Natural killer cell (primary cell): ENCODE measurements around the gene CMTR1. TPM values are rescaled to one million over a fixed set of nuclear protein-coding genes. Genes with fewer than 3 reads are reported as not detected.

Source experiments
- ATAC-seq, 3 donors: fragments of 150-1000 bp in 2 of 3; fragments of 200-7000 bp in 1 of 3; cut with Tn5 transposase; 1 replicate in 1 of 3; 2 replicates in 2 of 3; pipeline ENCODE4 v1.10.0; 2021; ENCODE audit warnings: mild to moderate bottlenecking in 2 of 3, moderate library complexity in 2 of 3
- DNase-seq, 2 donors: peaks; one replicate each; pipeline versions ENCODE4 v3.0.0 to v3.0.0-alpha.2; 2013 to 2021; ENCODE audit warnings: mixed read lengths in 1 of 2
- H3K27ac ChIP-seq: one replicate; pipeline ENCODE4 v1.5.1; 2013; ENCODE audit warnings: mild to moderate bottlenecking, low read length
- H3K27me3 ChIP-seq: one replicate; pipeline ENCODE4 v1.6.1; 2013; ENCODE audit warnings: low read length; ENCODE audit not compliant: control insufficient read depth, insufficient read depth
- H3K36me3 ChIP-seq: one replicate; pipeline ENCODE4 v1.6.1; 2013; ENCODE audit warnings: low read length; ENCODE audit not compliant: control insufficient read depth, insufficient read depth
- H3K4me1 ChIP-seq: one replicate; pipeline ENCODE4 v1.6.1; 2013; ENCODE audit warnings: low read length; ENCODE audit not compliant: control insufficient read depth, insufficient read depth
- H3K4me3 ChIP-seq: one replicate; pipeline ENCODE4 v1.5.1; 2013; ENCODE audit warnings: low read length
- H3K9me3 ChIP-seq: one replicate; pipeline ENCODE4 v1.6.1; 2013; ENCODE audit warnings: low read length; ENCODE audit not compliant: control insufficient read depth, insufficient read depth
- H3K27ac Mint-ChIP-seq, 2 donors: one replicate each; pipeline ENCODE4 v1.8.0; 2022; ENCODE audit warnings: mild to moderate bottlenecking in 2 of 2, mixed read lengths in 2 of 2, moderate library complexity in 1 of 2
- H3K27me3 Mint-ChIP-seq, 2 donors: one replicate each; pipeline ENCODE4 v1.8.0; 2022; ENCODE audit warnings: low read depth in 2 of 2, mixed read lengths in 2 of 2
- H3K36me3 Mint-ChIP-seq: one replicate; pipeline ENCODE4 v1.8.0; 2022; ENCODE audit warnings: mixed read lengths
- H3K4me1 Mint-ChIP-seq, 2 donors: one replicate each; pipeline ENCODE4 v1.8.0; 2022; ENCODE audit warnings: mixed read lengths in 2 of 2
- H3K4me3 Mint-ChIP-seq: one replicate; pipeline ENCODE4 v1.8.0; 2022; ENCODE audit warnings: mild to moderate bottlenecking, moderate library complexity, mixed read lengths
- H3K9me3 Mint-ChIP-seq, 2 donors: one replicate each; pipeline ENCODE4 v1.8.0; 2022; ENCODE audit warnings: mixed read lengths in 2 of 2
- CTCF ChIP-seq: fragments of 200-600 bp; IDR thresholded peaks from one replicate; pipeline ENCODE4 v1.8.0; 2022; ENCODE audit warnings: antibody characterized with exemption
- WGBS: methylation state at CpG from one replicate; pipeline ENCODE4 v1.1.7; 2013; ENCODE audit warnings: missing lambda C conversion rate; ENCODE audit not compliant: insufficient coverage; 5-methylcytosine and 5-hydroxymethylcytosine counted together
- intact Hi-C: fragments of 100-400 bp; cut with micrococcal nuclease; formaldehyde crosslinking; loops from one replicate; pipeline ENCODE4 v1.14.2; 2022
- total RNA-seq, 4 donors: library from RNA; stranded (reverse); fragments of 120-200 nt in 1 of 4; gene quantifications; one replicate each; pipeline versions ENCODE4 v1.2.3 to v1.2.4, GENCODE V29; 2013 to 2022

The CMTR1 gene
- total RNA-seq, 3 donors from 2014 or later (not counting 1 experiment from before 2014, with no cell fraction given) = 85.0 to 111 (median 94.7) TPM

GRCh38 chr6:37486121-37486839 lies 53.3 kb downstream of the CMTR1 start:
- no peak for DNase-seq
- no peak for TF ChIP-seq CTCF
- no peak overlapping the region for H3K4me3 ChIP-seq
- H3K36me3 ChIP-seq = peaks cover 36% of the 10 kb centered on the region
- H3K9me3 Mint-ChIP-seq = no peaks in the 10 kb centered on the region
- H3K4me1 ChIP-seq = peaks cover 31% of the 10 kb centered on the region
- no peaks in the 10 kb centered on the region for H3K27me3 Mint-ChIP-seq
- no peak overlapping the region for H3K4me3 Mint-ChIP-seq
- H3K9me3 ChIP-seq = no peaks in the 10 kb centered on the region
- intact Hi-C loops = no loop called here
- H3K36me3 Mint-ChIP-seq = no peaks in the 10 kb centered on the region
- peak overlapping the region; percentile 41 to 45 for H3K27ac Mint-ChIP-seq
- H3K27me3 ChIP-seq = no peaks in the 10 kb centered on the region
- no peak overlapping the region for H3K27ac ChIP-seq
- H3K4me1 Mint-ChIP-seq = peaks cover 17 to 29% of the 10 kb centered on the region in 2 donors
- 96% methylated on average over 8 of the region's 8 CpGs for WGBS
- ATAC-seq = no peak

- Histone ChIP-seq H3K36me3 (peaks cover 25% of the 10 kb centered on the region), H3K4me3 (no peak overlapping the region), H3K27me3 (no peaks in the 10 kb centered on the region), H3K4me1 (peaks cover 46% of the 10 kb centered on the region), H3K27ac (no peak overlapping the region), H3K9me3 (no peaks in the 10 kb centered on the region)
- Mint-ChIP-seq H3K27ac (peak overlapping the region; percentile 86 to 88), H3K4me1 (peaks cover 26 to 37% of the 10 kb centered on the region in 2 donors), H3K4me3 (no peak overlapping the region), H3K9me3 (no peaks in the 10 kb centered on the region), H3K27me3 (no peaks in the 10 kb centered on the region), H3K36me3 (no peaks in the 10 kb centered on the region)
- WGBS = 58% methylated on average over 8 of the region's 9 CpGs
- intact Hi-C loops = no loop called here
- no peak for ATAC-seq
- TF ChIP-seq CTCF = no peak
- DNase-seq = no peak
Observed at GRCh38 chr6:37487591-37488380, 54.8 kb downstream of the CMTR1 start.

GRCh38 chr6:37488476-37488875 lies 55.5 kb downstream of the CMTR1 start:
- peaks cover 51% of the 10 kb centered on the region for H3K4me1 ChIP-seq
- H3K27ac ChIP-seq = no peak overlapping the region
- H3K9me3 ChIP-seq = no peaks in the 10 kb centered on the region
- no peaks in the 10 kb centered on the region for H3K27me3 ChIP-seq
- H3K4me3 ChIP-seq = no peak overlapping the region
- peaks cover 26 to 37% of the 10 kb centered on the region in 2 donors for H3K4me1 Mint-ChIP-seq
- no peaks in the 10 kb centered on the region for H3K9me3 Mint-ChIP-seq
- no peaks in the 10 kb centered on the region for H3K36me3 Mint-ChIP-seq
- H3K36me3 ChIP-seq = peaks cover 18% of the 10 kb centered on the region
- intact Hi-C loops = no loop called here
- no peak for ATAC-seq
- no peak for TF ChIP-seq CTCF
- WGBS = 20% methylated on average over 1 of the region's 1 CpG
- H3K4me3 Mint-ChIP-seq = no peak overlapping the region
- DNase-seq = peak in 1 of 2 donors; percentile 65
- H3K27ac Mint-ChIP-seq = peak overlapping the region; percentile 86 to 88
- no peaks in the 10 kb centered on the region for H3K27me3 Mint-ChIP-seq
